MM.1S (cell line): Measurements from ENCODE around the gene BRF1.

ENCODE experiments used
- DNase-seq: peaks from one replicate; pipeline ENCODE4 v3.0.0-alpha.2; 2015
- H2AFZ ChIP-seq: fragments of 300-600 bp; sonication (generic); 2 replicates; pipeline ENCODE4 v1.6.0; 2016; ENCODE audit warnings: antibody characterized with exemption, low read length
- H3F3A ChIP-seq: fragments of 300-600 bp; sonication (generic); 2 replicates; pipeline ENCODE4 v1.6.1; 2016; ENCODE audit warnings: mild to moderate bottlenecking, antibody characterized with exemption, low read length, moderate library complexity, mixed read lengths; ENCODE audit not compliant: insufficient read depth
- H3K27ac ChIP-seq: fragments of 300-600 bp; sonication (generic); 2 replicates; pipeline ENCODE4 v1.5.1; 2016; ENCODE audit warnings: mild to moderate bottlenecking, low read length
- H3K27me3 ChIP-seq: fragments of 300-600 bp; sonication (generic); replicated peaks from 2 replicates; pipeline ENCODE4 v1.6.0; 2016; ENCODE audit warnings: low read length; ENCODE audit not compliant: insufficient read depth
- H3K36me3 ChIP-seq: fragments of 300-600 bp; sonication (generic); replicated peaks from 2 replicates; pipeline ENCODE4 v1.6.1; 2016; ENCODE audit warnings: mild to moderate bottlenecking, low read length, mixed read lengths; ENCODE audit not compliant: insufficient read depth
- H3K4me1 ChIP-seq: fragments of 300-600 bp; sonication (generic); 2 replicates; pipeline ENCODE4 v1.6.1; 2016; ENCODE audit warnings: low read length, mixed read lengths
- H3K4me2 ChIP-seq: fragments of 300-600 bp; sonication (generic); 2 replicates; pipeline ENCODE4 v1.6.0; 2016; ENCODE audit warnings: low read depth, low read length
- H3K4me3 ChIP-seq: fragments of 300-600 bp; sonication (generic); 2 replicates; pipeline ENCODE4 v1.5.1; 2016; ENCODE audit warnings: low read length, mixed read lengths
- H3K79me2 ChIP-seq: fragments of 300-600 bp; sonication (generic); 2 replicates; pipeline ENCODE4 v1.6.1; 2016; ENCODE audit warnings: mixed run types, low read length, mixed read lengths
- H3K9ac ChIP-seq: fragments of 300-600 bp; sonication (generic); 2 replicates; pipeline ENCODE4 v1.6.1; 2016; ENCODE audit warnings: low read length, mixed read lengths
- H3K9me2 ChIP-seq: fragments of 300-600 bp; sonication (generic); replicated peaks from 2 replicates; pipeline ENCODE4 v1.6.1; 2016; ENCODE audit warnings: mild to moderate bottlenecking, low read length, mixed read lengths; ENCODE audit not compliant: insufficient read depth
- H3K9me3 ChIP-seq: fragments of 300-600 bp; sonication (generic); replicated peaks from 2 replicates; pipeline ENCODE4 v1.6.1; 2016; ENCODE audit warnings: mild to moderate bottlenecking, low read length, mixed read lengths; ENCODE audit not compliant: insufficient read depth
- H4K20me1 ChIP-seq: fragments of 300-600 bp; sonication (generic); 2 replicates; pipeline ENCODE4 v1.6.1; 2016; ENCODE audit warnings: mild to moderate bottlenecking, low read length, moderate library complexity, mixed read lengths; ENCODE audit not compliant: insufficient read depth
- EZH2 ChIP-seq: fragments of 300-600 bp; sonication (generic); optimal IDR thresholded peaks from 2 replicates; pipeline ENCODE3; 2017; ENCODE audit warnings: low read depth, mild to moderate bottlenecking, antibody characterized with exemption, low read length, mixed read lengths
- EZH2phosphoT487 ChIP-seq: fragments of 300-600 bp; sonication (generic); IDR thresholded peaks from 2 replicates; pipeline ENCODE4 v1.6.1; 2018; ENCODE audit warnings: antibody characterized with exemption, low read length
- TF ChIP-seq, protein P1 (sequence below): fragments of 300-600 bp; sonication (generic); IDR thresholded peaks from 2 replicates; pipeline ENCODE4 v1.5.1; 2016; ENCODE audit warnings: antibody characterized with exemption, low read length, mixed read lengths

Gene BRF1

GRCh38 chr14:105229099-105229655, 71.6 kb downstream of the BRF1 start:
- Histone ChIP-seq H3K36me3 (no peaks in the 10 kb centered on the region), H3K9me2 (no peaks in the 10 kb centered on the region), H2AFZ (no peak overlapping the region), H3K4me2 (no peak overlapping the region), H3K79me2 (no peaks in the 10 kb centered on the region), H3K4me1 (no peaks in the 10 kb centered on the region), H4K20me1 (no peaks in the 10 kb centered on the region), H3K27me3 (no peaks in the 10 kb centered on the region), H3K9me3 (no peaks in the 10 kb centered on the region), H3F3A (no peaks in the 10 kb centered on the region), H3K4me3 (no peak overlapping the region), H3K27ac (no peak overlapping the region), H3K9ac (no peak overlapping the region)
- no peak for DNase-seq
- TF ChIP-seq, protein P1, sequence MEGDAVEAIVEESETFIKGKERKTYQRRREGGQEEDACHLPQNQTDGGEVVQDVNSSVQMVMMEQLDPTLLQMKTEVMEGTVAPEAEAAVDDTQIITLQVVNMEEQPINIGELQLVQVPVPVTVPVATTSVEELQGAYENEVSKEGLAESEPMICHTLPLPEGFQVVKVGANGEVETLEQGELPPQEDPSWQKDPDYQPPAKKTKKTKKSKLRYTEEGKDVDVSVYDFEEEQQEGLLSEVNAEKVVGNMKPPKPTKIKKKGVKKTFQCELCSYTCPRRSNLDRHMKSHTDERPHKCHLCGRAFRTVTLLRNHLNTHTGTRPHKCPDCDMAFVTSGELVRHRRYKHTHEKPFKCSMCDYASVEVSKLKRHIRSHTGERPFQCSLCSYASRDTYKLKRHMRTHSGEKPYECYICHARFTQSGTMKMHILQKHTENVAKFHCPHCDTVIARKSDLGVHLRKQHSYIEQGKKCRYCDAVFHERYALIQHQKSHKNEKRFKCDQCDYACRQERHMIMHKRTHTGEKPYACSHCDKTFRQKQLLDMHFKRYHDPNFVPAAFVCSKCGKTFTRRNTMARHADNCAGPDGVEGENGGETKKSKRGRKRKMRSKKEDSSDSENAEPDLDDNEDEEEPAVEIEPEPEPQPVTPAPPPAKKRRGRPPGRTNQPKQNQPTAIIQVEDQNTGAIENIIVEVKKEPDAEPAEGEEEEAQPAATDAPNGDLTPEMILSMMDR: no peak

DNA sequence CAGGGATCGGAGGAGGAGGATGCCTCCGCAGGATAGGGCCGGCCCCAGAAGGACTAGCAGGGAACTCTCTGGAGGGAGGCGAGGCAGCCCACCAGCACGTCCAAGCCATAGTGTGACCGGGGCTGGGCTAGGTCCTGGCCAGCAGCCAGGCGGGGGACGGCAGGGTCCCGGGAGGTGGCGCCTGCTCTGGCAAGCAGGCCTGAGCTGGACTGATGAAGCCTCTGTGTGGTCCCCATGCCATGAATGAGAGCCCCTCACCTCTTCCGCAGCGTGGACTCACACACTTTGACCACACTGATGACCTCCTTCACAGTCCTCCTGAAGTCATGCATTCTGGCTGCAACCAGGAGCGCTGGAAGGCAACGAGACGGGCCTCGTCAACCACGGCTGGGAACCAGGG, 72.2 kb downstream of the BRF1 start:
- Histone ChIP-seq H3K4me1 (no peaks in the 10 kb centered on the region), H3K9ac (no peak overlapping the region), H3K9me2 (no peaks in the 10 kb centered on the region), H3K4me2 (no peak overlapping the region), H3K27me3 (no peaks in the 10 kb centered on the region), H3F3A (no peaks in the 10 kb centered on the region), H3K9me3 (no peaks in the 10 kb centered on the region), H4K20me1 (no peaks in the 10 kb centered on the region), H3K36me3 (no peaks in the 10 kb centered on the region), H2AFZ (no peak overlapping the region), H3K79me2 (no peaks in the 10 kb centered on the region), H3K4me3 (no peak overlapping the region), H3K27ac (no peak overlapping the region)
- no peak for DNase-seq
- TF ChIP-seq EZH2phosphoT487: no peak
- TF ChIP-seq, protein P1: no peak
- no peak for TF ChIP-seq EZH2

GRCh38 chr14:105227346-105227745, 73.5 kb downstream of the BRF1 start:
- Histone ChIP-seq H3K9me3 (no peaks in the 10 kb centered on the region), H2AFZ (no peak overlapping the region), H4K20me1 (no peaks in the 10 kb centered on the region), H3K36me3 (no peaks in the 10 kb centered on the region), H3K4me1 (no peaks in the 10 kb centered on the region), H3K4me3 (no peak overlapping the region), H3K9me2 (no peaks in the 10 kb centered on the region), H3K4me2 (no peak overlapping the region), H3F3A (no peaks in the 10 kb centered on the region), H3K9ac (no peak overlapping the region), H3K79me2 (no peaks in the 10 kb centered on the region), H3K27ac (no peak overlapping the region), H3K27me3 (no peaks in the 10 kb centered on the region)
- no peak for TF ChIP-seq EZH2phosphoT487
- TF ChIP-seq, protein P1: no peak
- TF ChIP-seq EZH2: no peak
- DNase-seq: no peak
